PC-3 (cell line): ENCODE results near the gene MYO10. TPM values are rescaled to one million over a fixed set of nuclear protein-coding genes. Genes with fewer than 3 reads are reported as not detected.

ENCODE experiments used
- ATAC-seq: fragments of 200-7000 bp; cut with Tn5 transposase; 2 replicates; pipeline ENCODE4 v1.9.1; 2020; ENCODE audit warnings: mild to moderate bottlenecking, moderate library complexity
- BruUV-seq: library from RNA; stranded (reverse); fragments of 400-500 nt; replicated peaks from 2 replicates; lab custom pipeline; 2021; lab: Mats Ljungman, UMichigan
- CTCF ChIA-PET: fragments of 300-600 bp; sonication (Branson Sonifier 250); formaldehyde crosslinking; loops from one replicate; lab custom pipeline; 2022; ENCODE audit warnings: antibody characterized with exemption; lab: Charles Lee
- POLR2A ChIA-PET: fragments of 300-600 bp; sonication (Branson Sonifier 250); formaldehyde crosslinking; loops from one replicate; lab custom pipeline; 2022; ENCODE audit warnings: antibody characterized with exemption; ENCODE audit not compliant: unreplicated experiment; lab: Charles Lee
- DNase-seq: peaks from one replicate; pipeline ENCODE4 v3.0.0-alpha.2; 2015
- H2AFZ ChIP-seq: fragments of 300-600 bp; sonication (generic); 2 replicates; pipeline ENCODE4 v1.6.0; 2016; ENCODE audit warnings: antibody characterized with exemption, low read length
- H3F3A ChIP-seq: fragments of 300-600 bp; sonication (generic); one replicate; pipeline ENCODE4 v1.6.0; 2017; ENCODE audit warnings: antibody characterized with exemption, low read length, control low read depth, mild to moderate bottlenecking; ENCODE audit not compliant: unreplicated experiment
- H3K27ac ChIP-seq: fragments of 300-600 bp; sonication (generic); 2 replicates; pipeline ENCODE4 v1.5.1; 2016; ENCODE audit warnings: mild to moderate bottlenecking, low read length
- H3K27me3 ChIP-seq: fragments of 300-600 bp; sonication (generic); 2 replicates; pipeline ENCODE4 v1.6.1; 2016; ENCODE audit warnings: low read length, mixed read lengths
- H3K36me3 ChIP-seq: fragments of 300-600 bp; sonication (generic); 2 replicates; pipeline ENCODE4 v1.6.1; 2016; ENCODE audit warnings: low read depth, mixed run types, low read length, mixed read lengths
- H3K4me1 ChIP-seq: fragments of 300-600 bp; sonication (generic); 2 replicates; pipeline ENCODE4 v1.5.1; 2016; ENCODE audit warnings: low read length; ENCODE audit not compliant: insufficient read depth
- H3K4me2 ChIP-seq: fragments of 300-600 bp; sonication (generic); 2 replicates; pipeline ENCODE4 v1.6.0; 2016; ENCODE audit warnings: low read length
- H3K4me3 ChIP-seq: fragments of 300-600 bp; sonication (generic); 2 replicates; pipeline ENCODE4 v1.5.1; 2016; ENCODE audit warnings: mild to moderate bottlenecking, low read length, mixed read lengths
- H3K79me2 ChIP-seq: fragments of 300-600 bp; sonication (generic); 2 replicates; pipeline ENCODE4 v1.6.1; 2017; ENCODE audit warnings: low read length, mixed read lengths
- H3K9ac ChIP-seq: fragments of 300-600 bp; sonication (generic); 2 replicates; pipeline ENCODE4 v1.6.0; 2016; ENCODE audit warnings: mild to moderate bottlenecking, low read length
- H3K9me2 ChIP-seq: fragments of 300-600 bp; sonication (generic); replicated peaks from 2 replicates; pipeline ENCODE4 v1.6.1; 2016; ENCODE audit warnings: mixed run types, low read length, mixed read lengths
- H3K9me3 ChIP-seq: fragments of 300-600 bp; sonication (generic); 2 replicates; pipeline ENCODE4 v1.6.1; 2016; ENCODE audit warnings: low read length, mixed read lengths
- H4K20me1 ChIP-seq: fragments of 300-600 bp; sonication (generic); 2 replicates; pipeline ENCODE4 v1.6.1; 2016; ENCODE audit warnings: low read length, mixed read lengths
- CTCF ChIP-seq: fragments of 300-600 bp; sonication (generic); conservative IDR thresholded peaks from 2 replicates; pipeline ENCODE4 v1.5.1; 2017; ENCODE audit warnings: antibody characterized with exemption, low read depth, mild to moderate bottlenecking, low read length
- EZH2 ChIP-seq: fragments of 300-600 bp; sonication (generic); IDR thresholded peaks from one replicate; pipeline ENCODE4 v1.6.1; 2017; ENCODE audit warnings: antibody characterized with exemption, mild to moderate bottlenecking, low read length; ENCODE audit not compliant: unreplicated experiment
- EZH2phosphoT487 ChIP-seq: fragments of 300-600 bp; sonication (generic); IDR thresholded peaks from 2 replicates; pipeline ENCODE4 v1.6.1; 2018; ENCODE audit warnings: mild to moderate bottlenecking, antibody characterized with exemption, low read length, borderline replicate concordance
- intact Hi-C: fragments of 100-400 bp; cut with micrococcal nuclease; formaldehyde crosslinking; loops from 2 replicates; pipeline ENCODE4 v1.9.0; 2023
- total RNA-seq: library from RNA; depleted of rRNA; stranded (reverse); fragments of >200 nt; gene quantifications from 2 replicates; pipeline ENCODE4 v1.2.3, GENCODE V29; 2014

Gene MYO10
- total RNA-seq, 1 experiment from 2014 or later, result 52.3 TPM

GRCh38 chr5:16626696-16627264 is 309.3 kb downstream of the MYO10 start:
- BruUV-seq, result no TSS peak
- Histone ChIP-seq H3K9me2 (no peaks in the 10 kb centered on the region), H3K36me3 (no peaks in the 10 kb centered on the region), H3K4me3 (no peak overlapping the region), H2AFZ (no peak overlapping the region), H3K79me2 (no peaks in the 10 kb centered on the region), H3K4me1 (no peaks in the 10 kb centered on the region), H3K9ac (no peak overlapping the region), H3K9me3 (no peaks in the 10 kb centered on the region), H3F3A (no peaks in the 10 kb centered on the region), H3K4me2 (no peak overlapping the region), H4K20me1 (no peaks in the 10 kb centered on the region), H3K27me3 (peaks cover 63% of the 10 kb centered on the region), H3K27ac (no peak overlapping the region)
- DNase-seq, result no peak
- intact Hi-C loops, result no loop called here
- peak; percentile 53 for TF ChIP-seq EZH2
- no peak for TF ChIP-seq EZH2phosphoT487
- CTCF ChIA-PET, result no interaction called here
- ATAC-seq, result no peak
- POLR2A ChIA-PET, result no interaction called here

GRCh38 chr5:16625096-16625495 is 311.0 kb downstream of the MYO10 start:
- CTCF ChIA-PET, result no interaction called here

GRCh38 chr5:16619136-16619535 is 317.0 kb downstream of the MYO10 start:
- H3K27ac ChIP-seq, result no peak overlapping the region
- peaks cover 13% of the 10 kb centered on the region; the same call in 1 of the 2 replicates for H3K4me1 ChIP-seq
- H3F3A ChIP-seq, result no peaks in the 10 kb centered on the region
- ChIA-PET CTCF (no interaction called here), POLR2A (no interaction called here)
- no peaks in the 10 kb centered on the region for H3K36me3 ChIP-seq
- H2AFZ ChIP-seq, result no peak overlapping the region
- no peaks in the 10 kb centered on the region for H3K79me2 ChIP-seq
- H3K4me2 ChIP-seq, result no peak overlapping the region
- no TSS peak for BruUV-seq
- no peak overlapping the region for H3K4me3 ChIP-seq
- H3K27me3 ChIP-seq, result peaks cover 51% of the 10 kb centered on the region
- H3K9ac ChIP-seq, result no peak overlapping the region
- ATAC-seq (no peak), DNase-seq (no peak)
- no peaks in the 10 kb centered on the region for H3K9me3 ChIP-seq
- intact Hi-C loops, result no loop called here
- H4K20me1 ChIP-seq, result no peaks in the 10 kb centered on the region
- no peaks in the 10 kb centered on the region for H3K9me2 ChIP-seq
- TF ChIP-seq CTCF (no peak), EZH2phosphoT487 (no peak), EZH2 (no peak)

More at GRCh38 chr5:16625096-16625495, 311.0 kb downstream of the MYO10 start:
- intact Hi-C loops, result no loop called here
- no peaks in the 10 kb centered on the region for H3K36me3 ChIP-seq
- H3F3A ChIP-seq, result no peaks in the 10 kb centered on the region
- no peak overlapping the region for H3K4me3 ChIP-seq
- DNase-seq (no peak), ATAC-seq (no peak)
- BruUV-seq, result no TSS peak
- H2AFZ ChIP-seq, result no peak overlapping the region
- no peaks in the 10 kb centered on the region for H3K4me1 ChIP-seq
- no peaks in the 10 kb centered on the region for H3K9me3 ChIP-seq
- POLR2A ChIA-PET, result no interaction called here
- TF ChIP-seq EZH2phosphoT487 (no peak), CTCF (no peak), EZH2 (no peak)
- peaks cover 70% of the 10 kb centered on the region for H3K27me3 ChIP-seq
- no peak overlapping the region for H3K4me2 ChIP-seq
- H3K9me2 ChIP-seq, result no peaks in the 10 kb centered on the region
- no peak overlapping the region for H3K9ac ChIP-seq
- H3K79me2 ChIP-seq, result no peaks in the 10 kb centered on the region
- H4K20me1 ChIP-seq, result no peaks in the 10 kb centered on the region
- H3K27ac ChIP-seq, result no peak overlapping the region
